ENCODE measurements around the gene PDE8A. TPM values are rescaled to one million over a fixed set of nuclear protein-coding genes. Genes with fewer than 3 reads are reported as not detected.
"Not testable (repeated sequence)": the region's sequence is repeated elsewhere in the genome, so short reads cannot be mapped to it uniquely, and the experiment has no call there.

PDE8A gene
- total and polyA plus RNA-seq, 11 donors = 9.4 to 21.5 (median 15.9) TPM

GRCh38 chr15:85174521-85174920 lies 192.9 kb downstream of the PDE8A start:
- intact Hi-C loops (cut with DNase I) = loop anchor here in 1 of 10 donors (5.0 kb wide), 1 partner anchor 222 kb away; no protein-coding TSS in a partner anchor
- no peak for ATAC-seq
- H3K36me3 ChIP-seq = no peaks in the 10 kb centered on the region
- peaks cover 0 to 3% (median 0%) of the 10 kb centered on the region in 12 donors for H3K4me1 ChIP-seq
- peaks cover 0 to 20% (median 9%) of the 10 kb centered on the region in 12 donors for H3K9me3 ChIP-seq
- H3K4me3 ChIP-seq = no peak overlapping the region
- H3K27me3 ChIP-seq = peaks cover 0 to 3% (median 0%) of the 10 kb centered on the region in 9 donors
- 91 to 97% (median 96%) methylated on average over 4 of the region's 4 CpGs for WGBS, 4 donors
- H3K27ac ChIP-seq = no peak overlapping the region
- TF ChIP-seq POLR2A (IDR thresholded peaks at IDR 0.05) = no peak
- DNase-seq = no peak

- 55 to 67% (median 61%) methylated on average over 8 of the region's 8 CpGs for WGBS, 4 donors
- H3K27ac ChIP-seq; intact Hi-C loops (cut with DNase I); H3K4me3 ChIP-seq; H3K27me3 ChIP-seq; H3K9me3 ChIP-seq; H3K36me3 ChIP-seq; H3K4me1 ChIP-seq; DNase-seq: not testable (repeated sequence)
- peak in 3 of 4 donors; percentile 50 to 62 (median 59) for ATAC-seq
These were observed 195.4 kb downstream of the PDE8A start for GRCh38 chr15:85177042-85177515.

GRCh38 chr15:85178308-85178707 lies 196.7 kb downstream of the PDE8A start:
- no peaks in the 10 kb centered on the region for H3K27me3 ChIP-seq
- H3K4me3 ChIP-seq = no peak overlapping the region
- no peaks in the 10 kb centered on the region for H3K36me3 ChIP-seq
- peaks cover 0 to 5% (median 0%) of the 10 kb centered on the region in 12 donors for H3K4me1 ChIP-seq
- ATAC-seq = no peak
- DNase-seq = no peak
- WGBS, 4 donors = 96 to 99% (median 98%) methylated on average over 4 of the region's 4 CpGs
- H3K27ac ChIP-seq = no peak overlapping the region
- intact Hi-C loops (cut with DNase I) = no loop called here
- TF ChIP-seq POLR2A (IDR thresholded peaks at IDR 0.05) = no peak
- no peak for TF ChIP-seq CTCF (IDR thresholded peaks at IDR 0.05)
- no peaks in the 10 kb centered on the region for H3K9me3 ChIP-seq

- peak overlapping the region in 1 of 12 donors; percentile 35 for H3K27ac ChIP-seq
- DNase-seq = no peak
- intact Hi-C loops (cut with DNase I) = no loop called here
- ATAC-seq = peak; percentile 52 to 73 (median 60)
- H3K36me3 ChIP-seq = no peaks in the 10 kb centered on the region
- no peaks in the 10 kb centered on the region for H3K9me3 ChIP-seq
- H3K4me3 ChIP-seq = no peak overlapping the region
- H3K4me1 ChIP-seq = peaks cover 0 to 5% (median 0%) of the 10 kb centered on the region in 12 donors
- no peaks in the 10 kb centered on the region for H3K27me3 ChIP-seq
- WGBS, 4 donors = 37 to 52% (median 39%) methylated on average over 3 of the region's 3 CpGs
- TF ChIP-seq POLR2A (IDR thresholded peaks at IDR 0.05) (no peak), CTCF (IDR thresholded peaks at IDR 0.05) (no peak)
These were observed 198.0 kb downstream of the PDE8A start for GRCh38 chr15:85179700-85180099.

- H3K27me3 ChIP-seq; DNase-seq; ATAC-seq; H3K36me3 ChIP-seq; intact Hi-C loops (cut with DNase I); H3K4me1 ChIP-seq; H3K4me3 ChIP-seq; H3K27ac ChIP-seq; H3K9me3 ChIP-seq: not testable (repeated sequence)
- WGBS, 4 donors = 85 to 93% (median 91%) methylated on average over 11 of the region's 11 CpGs
These were observed 203.7 kb downstream of the PDE8A start for GRCh38 chr15:85185350-85185749.

GRCh38 chr15:85188171-85188577 lies 206.5 kb downstream of the PDE8A start:
- H3K27me3 ChIP-seq; H3K4me3 ChIP-seq; H3K36me3 ChIP-seq; H3K27ac ChIP-seq; ATAC-seq; DNase-seq; intact Hi-C loops (cut with DNase I); H3K4me1 ChIP-seq; H3K9me3 ChIP-seq: not testable (repeated sequence)
- 50 to 65% (median 53%) methylated on average over 3 of the region's 3 CpGs for WGBS, 4 donors

Other genes with a start within 250 kb of the PDE8A start
- 10 to 100 TPM; 16.8 to 28.6 (median 21.4) TPM for gene ZNF592, start 233.3 kb upstream of the PDE8A start, total RNA-seq
- gene ZNF592, start 233.3 kb upstream of the PDE8A start, polyA plus RNA-seq = 10 to 100 TPM in 1 of 2 donors, 1 to 10 TPM in 1; 9.7 to 21.2 TPM
- gene ALPK3, start 164.5 kb upstream of the PDE8A start, total RNA-seq = 100 to 1,000 TPM in 8 of 9 donors, 10 to 100 TPM in 1; 82.2 to 258 (median 172) TPM
- gene ALPK3, start 164.5 kb upstream of the PDE8A start, polyA plus RNA-seq = 100 to 1,000 TPM; 110 to 144 TPM
- 1 to 10 TPM in 3 of 9 donors, under 1 TPM in 5, not detected in 1; 0.14 to 2.9 (median 0.74) TPM for gene SLC28A1, start 97.2 kb upstream of the PDE8A start, total RNA-seq
- gene SLC28A1, start 97.2 kb upstream of the PDE8A start, polyA plus RNA-seq = 1 to 10 TPM in 1 of 2 donors, under 1 TPM in 1; 0.17 to 1.9 TPM